Activated CD8-positive, alpha-beta T cell treated with anti-CD3 and anti-CD28 coated beads for 36 hours (primary cell): ENCODE measurements around the gene ZNF785. TPM values are rescaled to one million over a fixed set of nuclear protein-coding genes. Genes with fewer than 3 reads are reported as not detected.
"Not testable (repeated sequence)": the region's sequence is repeated elsewhere in the genome, so short reads cannot be mapped to it uniquely, and the experiment has no call there.

Source experiments
- ATAC-seq: fragments of 200-7000 bp; cut with Tn5 transposase; one replicate; pipeline ENCODE4 v1.10.0; 2021; ENCODE audit warnings: mild to moderate bottlenecking, moderate library complexity
- CTCF ChIA-PET: fragments of 350-600 bp; sonication (Branson Sonifier 250); formaldehyde crosslinking; loops from one replicate; lab custom pipeline; 2021; ENCODE audit warnings: antibody characterized with exemption; lab: Charles Lee
- POLR2A ChIA-PET: fragments of 350-600 bp; sonication (Branson Sonifier 250); formaldehyde crosslinking; loops from one replicate; lab custom pipeline; 2021; ENCODE audit warnings: antibody characterized with exemption; lab: Charles Lee
- DNase-seq: peaks from one replicate; pipeline ENCODE4 v3.0.0-alpha.2; 2020
- H3K27ac Mint-ChIP-seq: one replicate; pipeline ENCODE4 v1.8.0; 2021; ENCODE audit warnings: mild to moderate bottlenecking, mixed read lengths
- H3K27me3 Mint-ChIP-seq: one replicate; pipeline ENCODE4 v1.8.0; 2021; ENCODE audit warnings: mixed read lengths
- H3K36me3 Mint-ChIP-seq: one replicate; pipeline ENCODE4 v1.8.0; 2021; ENCODE audit warnings: low read depth, mixed read lengths
- H3K4me1 Mint-ChIP-seq: one replicate; pipeline ENCODE4 v1.8.0; 2021; ENCODE audit warnings: low read depth, mixed read lengths
- H3K4me3 Mint-ChIP-seq: one replicate; pipeline ENCODE4 v1.8.0; 2021; ENCODE audit warnings: mild to moderate bottlenecking, moderate library complexity, mixed read lengths
- H3K9me3 Mint-ChIP-seq: one replicate; pipeline ENCODE4 v1.8.0; 2021; ENCODE audit warnings: mixed read lengths
- intact Hi-C: fragments of 100-400 bp; cut with micrococcal nuclease; formaldehyde crosslinking; loops from one replicate; pipeline ENCODE4 v1.10.0; 2022
- total RNA-seq, 2 experiments: library from RNA; stranded (reverse); gene quantifications; one replicate each; pipeline ENCODE4 v1.2.3, GENCODE V29; 2021
- TF ChIP-seq, protein P1 (sequence below): fragments of 200-600 bp; IDR thresholded peaks from one replicate; pipeline ENCODE4 v1.8.0; 2022; ENCODE audit warnings: antibody characterized with exemption, mild to moderate bottlenecking

ZNF785 gene
- total RNA-seq = 10 to 100 TPM in 1 of 2 experiments, 1 to 10 TPM in 1; 8.8 to 10.3 TPM

DNA sequence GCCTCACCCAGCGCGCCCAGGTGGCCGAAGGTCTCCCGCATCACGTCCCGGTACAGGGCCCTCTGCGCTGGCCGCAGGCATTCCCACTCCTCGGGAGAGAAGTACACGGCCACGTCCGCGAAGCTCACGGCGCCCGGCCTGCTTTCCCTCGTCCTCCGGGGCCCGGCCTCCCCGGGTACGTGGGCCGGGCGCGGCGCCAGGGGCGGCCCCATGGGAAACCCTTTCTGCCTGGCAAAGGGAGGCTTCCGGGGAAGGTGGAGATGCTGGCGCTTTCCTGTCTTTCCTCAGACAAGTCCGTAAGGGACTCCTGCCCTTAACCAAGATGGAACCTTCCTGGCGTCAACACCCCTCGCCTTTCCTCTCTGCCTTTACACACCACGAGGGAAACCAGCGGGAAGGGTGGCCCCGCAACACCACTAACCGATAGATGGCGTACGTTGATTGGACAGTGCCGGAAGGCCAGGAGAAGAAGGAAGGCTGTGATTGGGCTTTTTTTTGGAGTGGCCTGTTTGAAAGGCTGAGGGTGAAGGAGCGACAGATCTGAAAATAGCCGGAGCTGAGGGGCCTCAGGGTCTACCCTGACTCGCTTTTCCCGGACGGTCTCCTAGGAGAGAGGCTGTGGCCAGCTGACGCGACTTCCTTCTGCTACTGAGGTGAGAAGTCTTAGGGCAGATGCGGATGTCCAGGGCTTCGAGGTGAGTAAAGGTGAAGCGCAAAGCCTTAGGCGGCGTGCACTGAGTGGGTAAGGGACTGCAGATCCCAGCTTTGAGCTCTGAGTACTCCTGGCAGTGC is at the start of gene ZNF785:
ZNF785 (minus strand) TSS at position 298 of the 792 bp plus-strand sequence; CDS start at position 212, 86 bp downstream.
- H3K36me3 Mint-ChIP-seq = peaks cover 39% of the 10 kb centered on the region
- intact Hi-C loops = no loop called here
- peak within 1 kb of the TSS; percentile 88 for H3K27ac Mint-ChIP-seq
- peak within 1 kb of the TSS; percentile 91 for H3K4me3 Mint-ChIP-seq
- CTCF ChIA-PET = interaction anchor here (0.7 to 4.9 kb wide), 8 partner anchors 13 to 168 kb away, joined by 3 to 42 read pairs (median 6); partner anchors contain the start of genes ZNF747 and ZNF764
- DNase-seq = peak; percentile 97
- H3K4me1 Mint-ChIP-seq = peaks cover 25% of the 10 kb centered on the region
- POLR2A ChIA-PET = interaction anchor here (0.6 to 3.3 kb wide), 26 partner anchors 9 to 697 kb away, joined by 3 to 30 read pairs (median 4); partner anchors contain the start of genes DCTPP1, PHKG2, ZNF688 and ZNF689
- ATAC-seq = peak; percentile 98
- TF ChIP-seq, protein P1, sequence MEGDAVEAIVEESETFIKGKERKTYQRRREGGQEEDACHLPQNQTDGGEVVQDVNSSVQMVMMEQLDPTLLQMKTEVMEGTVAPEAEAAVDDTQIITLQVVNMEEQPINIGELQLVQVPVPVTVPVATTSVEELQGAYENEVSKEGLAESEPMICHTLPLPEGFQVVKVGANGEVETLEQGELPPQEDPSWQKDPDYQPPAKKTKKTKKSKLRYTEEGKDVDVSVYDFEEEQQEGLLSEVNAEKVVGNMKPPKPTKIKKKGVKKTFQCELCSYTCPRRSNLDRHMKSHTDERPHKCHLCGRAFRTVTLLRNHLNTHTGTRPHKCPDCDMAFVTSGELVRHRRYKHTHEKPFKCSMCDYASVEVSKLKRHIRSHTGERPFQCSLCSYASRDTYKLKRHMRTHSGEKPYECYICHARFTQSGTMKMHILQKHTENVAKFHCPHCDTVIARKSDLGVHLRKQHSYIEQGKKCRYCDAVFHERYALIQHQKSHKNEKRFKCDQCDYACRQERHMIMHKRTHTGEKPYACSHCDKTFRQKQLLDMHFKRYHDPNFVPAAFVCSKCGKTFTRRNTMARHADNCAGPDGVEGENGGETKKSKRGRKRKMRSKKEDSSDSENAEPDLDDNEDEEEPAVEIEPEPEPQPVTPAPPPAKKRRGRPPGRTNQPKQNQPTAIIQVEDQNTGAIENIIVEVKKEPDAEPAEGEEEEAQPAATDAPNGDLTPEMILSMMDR = no peak
- no peaks in the 10 kb centered on the region for H3K27me3 Mint-ChIP-seq
- H3K9me3 Mint-ChIP-seq = no peaks in the 10 kb centered on the region

DNA sequence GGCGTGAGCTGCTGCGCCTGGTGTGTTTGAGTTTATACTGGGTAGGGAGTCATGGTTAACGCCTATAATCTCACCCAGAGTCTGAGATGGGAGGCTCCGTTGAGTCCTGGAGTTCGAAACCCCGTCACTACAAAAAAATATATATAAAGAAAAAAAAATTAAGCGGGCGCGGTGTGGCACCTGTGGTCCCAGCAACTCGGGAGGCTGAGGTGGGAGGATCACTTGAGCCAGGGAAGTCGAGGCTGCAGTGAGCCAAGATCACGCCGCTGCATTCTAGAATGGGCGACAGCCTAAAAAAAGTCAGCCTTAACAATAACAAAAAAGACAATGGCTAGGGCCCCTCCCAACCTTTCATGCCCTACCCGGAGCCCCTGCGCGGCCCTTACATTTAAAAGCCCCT is 48.0 kb upstream of the ZNF785 start:
- CTCF ChIA-PET = interaction anchor here (1.0 to 7.7 kb wide), 2 partner anchors 18 kb away, joined by 4 to 61 read pairs; no protein-coding TSS in a partner anchor
- peak overlapping the region; percentile 88 for H3K4me3 Mint-ChIP-seq

DNA sequence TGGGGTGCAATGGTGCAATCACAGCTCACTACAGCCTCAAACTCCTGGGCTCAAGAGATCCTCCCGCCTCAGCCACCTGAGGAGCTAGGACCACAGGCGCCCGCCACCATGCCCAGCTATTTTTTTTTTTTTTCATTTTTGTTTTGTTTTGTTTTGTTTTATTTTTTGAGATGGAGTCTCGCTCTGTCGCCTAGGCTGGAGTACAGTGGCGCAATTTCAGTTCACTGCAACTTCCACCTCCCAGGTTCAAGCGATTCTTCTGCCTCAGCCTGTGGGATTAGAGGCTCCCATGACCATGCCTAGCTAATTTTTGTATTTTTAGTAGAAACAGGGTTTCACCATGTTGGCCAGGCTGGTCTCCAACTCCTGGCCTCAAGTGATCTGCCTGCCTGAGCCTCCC is 47.0 kb upstream of the ZNF785 start:
- POLR2A ChIA-PET, DNase-seq, H3K4me1 Mint-ChIP-seq, H3K4me3 Mint-ChIP-seq, H3K27me3 Mint-ChIP-seq, ATAC-seq, H3K27ac Mint-ChIP-seq, intact Hi-C loops, H3K9me3 Mint-ChIP-seq: not testable (repeated sequence)
- peaks cover 12% of the 10 kb centered on the region for H3K36me3 Mint-ChIP-seq
- CTCF ChIA-PET = interaction anchor here (1.0 to 7.7 kb wide), 4 partner anchors 12 to 223 kb away, joined by 3 to 61 read pairs (median 4); no protein-coding TSS in a partner anchor

More for the DNA sequence above, 48.0 kb upstream of the ZNF785 start:
- Mint-ChIP-seq H3K27ac (peak overlapping the region; percentile 99), H3K9me3 (no peaks in the 10 kb centered on the region), H3K27me3 (no peaks in the 10 kb centered on the region), H3K4me1 (peaks cover 11% of the 10 kb centered on the region), H3K36me3 (peaks cover 12% of the 10 kb centered on the region)
- DNase-seq (no peak), ATAC-seq (no peak)
- TF ChIP-seq, protein P1 = no peak
- POLR2A ChIA-PET = interaction anchor here (1.0 to 1.9 kb wide), 5 partner anchors 17 to 448 kb away, joined by 3 to 12 read pairs (median 3); partner anchors contain the start of genes PRR14 and ZNF771
- intact Hi-C loops = no loop called here

DNA sequence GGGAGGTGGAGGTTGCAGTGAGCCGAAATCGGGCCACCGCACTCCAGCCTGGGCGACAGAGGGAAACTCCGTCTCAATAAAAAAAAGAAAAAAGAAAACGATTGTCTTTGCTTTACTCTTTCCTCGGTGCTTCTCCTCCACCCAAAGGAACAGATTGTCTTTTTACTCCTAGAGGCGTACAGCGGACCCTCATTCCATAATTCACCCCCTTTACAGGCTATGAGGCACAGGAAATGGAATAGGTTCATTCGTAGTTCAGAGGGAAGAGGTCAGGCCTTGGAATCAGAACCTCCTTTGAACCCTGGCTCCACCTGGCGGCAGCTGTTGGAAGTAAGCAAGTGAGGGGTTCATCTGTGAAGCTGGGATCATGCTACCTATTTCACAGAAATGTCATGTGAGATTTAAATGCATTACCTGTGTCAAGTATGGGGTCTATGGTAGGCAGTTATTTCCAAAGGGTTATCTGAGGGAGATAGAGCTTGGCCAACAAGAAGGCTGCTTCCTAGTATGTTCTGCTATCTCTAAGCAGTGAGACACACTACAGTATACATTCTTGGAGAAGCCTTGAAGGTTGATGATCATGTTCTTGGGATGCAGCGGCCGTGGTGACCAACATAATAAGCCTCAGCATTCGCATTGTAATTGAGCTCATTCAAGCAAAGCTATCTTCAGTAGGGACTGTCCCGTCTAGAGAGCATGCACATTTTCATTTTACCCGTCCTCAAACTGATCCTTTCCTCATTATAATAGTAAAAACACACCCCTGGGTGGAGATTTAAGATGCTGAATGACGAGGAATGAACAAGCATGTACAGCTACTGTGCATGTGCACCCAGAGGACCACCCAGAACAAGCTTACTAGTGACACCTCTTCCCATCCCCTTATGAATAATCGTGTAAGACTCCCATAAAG is 43.4 kb upstream of the ZNF785 start:
- intact Hi-C loops = no loop called here
- Mint-ChIP-seq H3K4me1 (peaks cover 4% of the 10 kb centered on the region), H3K27me3 (no peaks in the 10 kb centered on the region), H3K9me3 (no peaks in the 10 kb centered on the region), H3K27ac (peak overlapping the region; percentile 72), H3K4me3 (peak overlapping the region; percentile 57), H3K36me3 (peaks cover 3% of the 10 kb centered on the region)
- ChIA-PET POLR2A (interaction anchor here (0.9 kb wide), 1 partner anchor 43 kb away, joined by 3 read pairs; the partner anchor contains the start of gene ZNF785), CTCF (interaction anchor here (0.6 to 7.7 kb wide), 40 partner anchors 8 to 278 kb away, joined by 3 to 61 read pairs (median 4); partner anchors contain the start of genes DCTPP1, PRR14, SEPTIN1 and ZNF48)
- peak; percentile 95 for DNase-seq
- TF ChIP-seq, protein P1 = peak; percentile 88
- ATAC-seq = peak; percentile 97
